DND-41 (cell line): Measurements from ENCODE around the gene PREX1.

Source experiments
- EZH2 ChIP-seq: IDR thresholded peaks from 3 replicates; pipeline ENCODE4 v1.6.1; 2012; ENCODE audit warnings: borderline replicate concordance, low read depth, mild to moderate bottlenecking, moderate library complexity, low read length, inconsistent platforms; ENCODE audit not compliant: severe bottlenecking
- TF ChIP-seq, protein P1 (sequence below): IDR thresholded peaks from 2 replicates; pipeline ENCODE4 v1.5.1; 2012; ENCODE audit warnings: borderline replicate concordance, low read length, moderate library complexity, mild to moderate bottlenecking; ENCODE audit not compliant: poor library complexity, severe bottlenecking; ENCODE audit errors: extremely low read depth

DNA sequence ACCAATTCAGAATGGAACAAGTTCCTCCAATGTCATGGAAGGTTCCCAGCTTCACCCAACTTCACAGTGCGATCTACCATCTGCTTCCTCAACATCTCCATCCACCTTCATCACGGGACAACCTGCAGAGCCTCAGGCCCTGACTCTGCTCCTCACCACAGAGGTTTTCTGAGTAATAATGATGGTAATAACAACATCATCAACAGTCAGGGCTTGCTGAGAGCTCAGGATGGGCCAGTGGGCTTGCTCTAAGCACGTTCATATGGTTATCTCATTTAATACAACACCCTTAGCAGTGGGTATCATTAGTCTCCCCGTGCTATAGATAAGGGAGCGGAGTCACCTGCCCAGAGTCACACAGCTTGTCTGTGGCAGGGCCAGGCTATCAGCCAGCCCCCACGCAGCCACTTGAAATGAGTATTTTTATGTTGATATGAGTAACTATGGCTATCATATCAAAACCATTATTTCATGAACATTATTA is 38.6 kb downstream of the PREX1 start:
- TF ChIP-seq, protein P1, sequence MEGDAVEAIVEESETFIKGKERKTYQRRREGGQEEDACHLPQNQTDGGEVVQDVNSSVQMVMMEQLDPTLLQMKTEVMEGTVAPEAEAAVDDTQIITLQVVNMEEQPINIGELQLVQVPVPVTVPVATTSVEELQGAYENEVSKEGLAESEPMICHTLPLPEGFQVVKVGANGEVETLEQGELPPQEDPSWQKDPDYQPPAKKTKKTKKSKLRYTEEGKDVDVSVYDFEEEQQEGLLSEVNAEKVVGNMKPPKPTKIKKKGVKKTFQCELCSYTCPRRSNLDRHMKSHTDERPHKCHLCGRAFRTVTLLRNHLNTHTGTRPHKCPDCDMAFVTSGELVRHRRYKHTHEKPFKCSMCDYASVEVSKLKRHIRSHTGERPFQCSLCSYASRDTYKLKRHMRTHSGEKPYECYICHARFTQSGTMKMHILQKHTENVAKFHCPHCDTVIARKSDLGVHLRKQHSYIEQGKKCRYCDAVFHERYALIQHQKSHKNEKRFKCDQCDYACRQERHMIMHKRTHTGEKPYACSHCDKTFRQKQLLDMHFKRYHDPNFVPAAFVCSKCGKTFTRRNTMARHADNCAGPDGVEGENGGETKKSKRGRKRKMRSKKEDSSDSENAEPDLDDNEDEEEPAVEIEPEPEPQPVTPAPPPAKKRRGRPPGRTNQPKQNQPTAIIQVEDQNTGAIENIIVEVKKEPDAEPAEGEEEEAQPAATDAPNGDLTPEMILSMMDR, result no peak
- TF ChIP-seq EZH2, result no peak
